Fibroblast of mammary gland (primary cell): ENCODE results near the gene OLIG2.

ENCODE experiments used
- DNase-seq: peaks from one replicate; pipeline ENCODE4 v3.0.0-alpha.2; 2010; ENCODE audit warnings: low read depth
- H3K4me3 ChIP-seq: 2 replicates; pipeline ENCODE4 v1.5.1; 2011; ENCODE audit warnings: low read depth, mild to moderate bottlenecking, low read length, moderate library complexity; ENCODE audit not compliant: control insufficient read depth
- TF ChIP-seq, protein P1 (sequence below): conservative IDR thresholded peaks from 2 replicates; pipeline ENCODE4 v1.5.1; 2011; ENCODE audit warnings: low read depth, low read length, inconsistent platforms; ENCODE audit not compliant: control insufficient read depth, insufficient read depth

Gene OLIG2

DNA sequence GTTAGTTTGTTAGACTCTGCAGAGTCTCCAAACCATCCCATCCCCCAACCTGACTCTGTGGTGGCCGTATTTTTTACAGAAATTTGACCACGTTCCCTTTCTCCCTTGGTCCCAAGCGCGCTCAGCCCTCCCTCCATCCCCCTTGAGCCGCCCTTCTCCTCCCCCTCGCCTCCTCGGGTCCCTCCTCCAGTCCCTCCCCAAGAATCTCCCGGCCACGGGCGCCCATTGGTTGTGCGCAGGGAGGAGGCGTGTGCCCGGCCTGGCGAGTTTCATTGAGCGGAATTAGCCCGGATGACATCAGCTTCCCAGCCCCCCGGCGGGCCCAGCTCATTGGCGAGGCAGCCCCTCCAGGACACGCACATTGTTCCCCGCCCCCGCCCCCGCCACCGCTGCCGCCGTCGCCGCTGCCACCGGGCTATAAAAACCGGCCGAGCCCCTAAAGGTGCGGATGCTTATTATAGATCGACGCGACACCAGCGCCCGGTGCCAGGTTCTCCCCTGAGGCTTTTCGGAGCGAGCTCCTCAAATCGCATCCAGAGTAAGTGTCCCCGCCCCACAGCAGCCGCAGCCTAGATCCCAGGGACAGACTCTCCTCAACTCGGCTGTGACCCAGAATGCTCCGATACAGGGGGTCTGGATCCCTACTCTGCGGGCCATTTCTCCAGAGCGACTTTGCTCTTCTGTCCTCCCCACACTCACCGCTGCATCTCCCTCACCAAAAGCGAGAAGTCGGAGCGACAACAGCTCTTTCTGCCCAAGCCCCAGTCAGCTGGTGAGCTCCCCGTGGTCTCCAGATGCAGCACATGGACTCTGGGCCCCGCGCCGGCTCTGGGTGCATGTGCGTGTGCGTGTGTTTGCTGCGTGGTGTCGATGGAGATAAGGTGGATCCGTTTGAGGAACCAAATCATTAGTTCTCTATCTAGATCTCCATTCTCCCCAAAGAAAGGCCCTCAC is at the start of gene OLIG2:
Gene OLIG2, plus strand, starts transcription at position 447 of the 954 bp plus-strand sequence. CDS start 928 bp downstream, outside the sequence.
- TF ChIP-seq, protein P1, sequence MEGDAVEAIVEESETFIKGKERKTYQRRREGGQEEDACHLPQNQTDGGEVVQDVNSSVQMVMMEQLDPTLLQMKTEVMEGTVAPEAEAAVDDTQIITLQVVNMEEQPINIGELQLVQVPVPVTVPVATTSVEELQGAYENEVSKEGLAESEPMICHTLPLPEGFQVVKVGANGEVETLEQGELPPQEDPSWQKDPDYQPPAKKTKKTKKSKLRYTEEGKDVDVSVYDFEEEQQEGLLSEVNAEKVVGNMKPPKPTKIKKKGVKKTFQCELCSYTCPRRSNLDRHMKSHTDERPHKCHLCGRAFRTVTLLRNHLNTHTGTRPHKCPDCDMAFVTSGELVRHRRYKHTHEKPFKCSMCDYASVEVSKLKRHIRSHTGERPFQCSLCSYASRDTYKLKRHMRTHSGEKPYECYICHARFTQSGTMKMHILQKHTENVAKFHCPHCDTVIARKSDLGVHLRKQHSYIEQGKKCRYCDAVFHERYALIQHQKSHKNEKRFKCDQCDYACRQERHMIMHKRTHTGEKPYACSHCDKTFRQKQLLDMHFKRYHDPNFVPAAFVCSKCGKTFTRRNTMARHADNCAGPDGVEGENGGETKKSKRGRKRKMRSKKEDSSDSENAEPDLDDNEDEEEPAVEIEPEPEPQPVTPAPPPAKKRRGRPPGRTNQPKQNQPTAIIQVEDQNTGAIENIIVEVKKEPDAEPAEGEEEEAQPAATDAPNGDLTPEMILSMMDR, result no peak
- no peak within 1 kb of the TSS for H3K4me3 ChIP-seq
- DNase-seq, result no peak

DNA sequence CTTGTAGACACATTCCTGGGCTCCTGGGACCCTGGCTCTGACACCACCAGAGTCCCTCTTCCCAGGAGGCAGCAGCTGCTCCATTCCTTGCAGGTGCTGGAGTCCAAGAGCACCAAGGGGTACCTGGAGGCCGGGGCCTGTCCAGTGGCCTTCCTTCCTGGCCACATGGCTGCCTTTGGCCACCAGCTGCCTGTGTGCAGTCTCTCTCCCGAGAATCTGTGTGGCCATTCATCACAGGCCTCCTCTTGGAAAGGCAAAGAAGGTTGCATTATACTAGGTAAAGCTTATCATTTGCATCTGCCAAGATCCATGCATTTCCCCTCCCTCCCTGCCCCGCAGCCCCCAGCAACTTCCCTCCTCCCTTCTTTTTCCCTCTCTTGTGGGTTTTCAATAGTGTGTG is 48.9 kb upstream of the OLIG2 start:
- no peak for DNase-seq
- no peak overlapping the region for H3K4me3 ChIP-seq
- TF ChIP-seq, protein P1, result no peak

DNA sequence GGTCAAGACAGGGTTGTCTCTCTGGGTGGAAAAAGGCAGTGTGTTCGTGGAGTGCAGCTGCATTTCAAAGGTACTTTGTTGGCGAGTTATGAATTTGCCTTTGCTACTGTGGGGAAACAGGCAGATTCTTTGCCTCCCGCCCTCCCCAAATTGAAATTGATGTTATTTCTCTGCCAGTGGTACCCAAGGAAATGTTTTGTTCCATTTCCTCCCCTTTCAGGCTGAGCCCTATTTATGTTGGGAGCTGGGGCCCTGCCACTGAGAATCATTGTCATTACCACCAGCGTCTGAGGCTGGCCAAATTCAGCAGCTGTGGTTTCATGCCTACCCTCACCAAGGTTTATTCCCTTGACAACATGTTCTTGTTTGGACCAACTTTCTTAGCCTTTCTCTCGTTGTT is 48.5 kb upstream of the OLIG2 start:
- no peak overlapping the region for H3K4me3 ChIP-seq
- TF ChIP-seq, protein P1, result no peak

DNA sequence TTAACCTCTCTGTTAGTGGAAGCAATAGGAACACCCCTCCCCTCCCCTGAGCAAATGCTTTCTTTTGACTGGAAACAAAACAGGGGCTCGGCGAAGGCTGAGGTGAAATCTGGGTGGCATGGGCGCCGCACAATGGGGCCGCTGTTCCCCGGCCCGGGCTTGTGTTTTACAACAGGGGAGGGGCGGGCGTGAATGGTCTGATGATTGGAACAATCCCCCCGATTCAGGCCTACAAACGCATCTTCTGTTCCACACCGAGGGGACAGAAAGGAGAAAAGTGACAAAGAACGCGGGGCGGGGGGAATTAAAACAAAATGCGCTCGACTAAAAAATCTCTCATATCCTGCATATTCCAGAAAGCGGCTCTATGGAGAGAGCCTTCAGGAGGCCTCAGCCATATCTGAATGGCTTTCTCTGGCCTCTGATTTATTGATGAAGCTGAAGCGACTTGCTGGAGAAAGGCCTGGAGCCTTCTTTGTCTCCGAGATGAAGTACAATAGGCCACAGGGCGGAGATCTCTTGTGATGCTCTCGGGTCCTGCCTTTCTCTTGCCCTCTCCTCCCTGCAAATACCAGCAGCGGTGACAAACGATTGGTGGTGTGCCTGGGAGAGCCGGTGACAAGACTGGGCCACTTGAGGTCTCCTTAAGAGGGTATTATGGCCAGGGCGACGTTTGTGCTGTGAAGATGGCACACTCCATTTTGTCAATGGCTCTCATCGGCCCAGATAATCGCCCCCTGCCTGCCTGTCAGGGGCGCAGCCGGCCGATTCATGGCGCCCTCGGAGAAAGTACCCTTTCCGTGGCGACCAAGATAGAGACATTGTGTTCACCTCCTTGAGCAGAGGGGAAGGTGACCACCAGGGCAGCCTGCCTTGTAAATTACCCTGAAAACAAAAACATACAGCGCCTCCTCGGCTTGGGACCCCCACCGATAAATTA is 47.1 kb upstream of the OLIG2 start:
- no peak for DNase-seq
- TF ChIP-seq, protein P1, result no peak
- H3K4me3 ChIP-seq, result no peak overlapping the region

More for the DNA sequence above, 48.5 kb upstream of the OLIG2 start:
- DNase-seq, result no peak

DNA sequence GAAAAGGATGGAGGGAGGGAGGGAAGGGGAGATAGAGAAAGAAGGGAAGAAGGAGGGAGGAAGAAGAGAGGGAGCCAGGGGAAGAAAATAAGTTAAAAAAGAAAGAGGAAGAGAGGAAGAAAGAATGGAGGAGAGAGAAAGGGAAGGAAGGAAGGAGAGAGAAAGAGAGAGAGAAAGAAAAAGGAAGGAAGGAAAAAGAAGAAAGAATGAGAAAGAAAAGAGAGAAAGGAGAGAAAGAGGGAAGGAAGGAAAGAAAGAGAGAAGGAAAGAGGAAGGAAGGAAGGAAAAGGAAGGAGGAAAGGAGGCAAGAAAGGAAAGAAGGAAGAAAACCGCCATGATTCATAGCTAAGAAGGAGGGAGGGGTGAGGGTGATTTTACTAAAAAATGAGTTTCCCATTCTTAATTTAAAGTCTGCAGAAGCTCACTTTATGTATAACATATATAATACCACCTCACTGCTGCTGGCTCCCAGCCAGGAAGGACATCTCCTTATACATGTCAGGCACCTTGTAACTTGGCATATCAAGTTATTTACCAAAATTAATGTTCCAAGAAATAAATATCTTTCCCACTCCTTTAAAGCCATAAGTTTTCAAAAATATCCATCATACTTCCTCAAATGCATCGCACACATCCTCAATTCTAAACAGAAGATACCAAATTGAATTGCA is 46.0 kb upstream of the OLIG2 start:
- TF ChIP-seq, protein P1, result no peak
- no peak for DNase-seq
- H3K4me3 ChIP-seq, result no peak overlapping the region

DNA sequence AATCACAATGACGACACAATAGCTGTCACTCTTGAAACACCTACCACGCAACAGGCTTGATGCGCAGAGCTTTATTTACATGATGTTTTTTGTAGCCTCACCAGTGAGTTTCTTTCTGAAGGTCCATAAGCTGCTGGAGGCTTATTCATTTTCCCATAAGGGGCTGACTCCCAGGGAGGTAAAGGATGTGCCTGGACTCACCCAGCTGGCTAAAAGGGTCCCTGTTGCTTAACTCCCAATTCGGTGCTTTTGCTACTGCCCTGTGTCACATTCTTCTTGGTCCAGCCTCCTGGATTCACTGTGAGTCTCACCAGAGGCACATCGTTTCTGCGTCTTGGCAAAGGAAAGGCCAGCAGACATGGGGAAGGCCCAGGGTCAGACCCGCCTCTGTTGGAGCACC is 44.6 kb upstream of the OLIG2 start:
- TF ChIP-seq, protein P1, result no peak
- H3K4me3 ChIP-seq, result no peak overlapping the region
- DNase-seq, result no peak
